Epithelial cell of esophagus (primary cell): ENCODE results near the gene CLMN.

Experiments used
- DNase-seq: peaks from one replicate; pipeline ENCODE4 v3.0.0; 2010; ENCODE audit warnings: low read depth
- H3K4me3 ChIP-seq: 2 replicates; pipeline ENCODE4 v1.5.1; 2011; ENCODE audit warnings: mild to moderate bottlenecking, low read length, control low read depth
- CTCF ChIP-seq: IDR thresholded peaks from 2 replicates; pipeline ENCODE4 v1.5.1; 2011; ENCODE audit warnings: low read depth, mild to moderate bottlenecking, low read length, control low read depth, inconsistent platforms; ENCODE audit not compliant: insufficient read depth; ENCODE audit errors: missing control alignments

The CLMN gene

GRCh38 chr14:95337041-95337595 is 17.4 kb upstream of the CLMN start:
- H3K4me3 ChIP-seq = no peak overlapping the region
- DNase-seq = no peak
- no peak for TF ChIP-seq CTCF

- no peak for DNase-seq
- no peak overlapping the region for H3K4me3 ChIP-seq
- no peak for TF ChIP-seq CTCF
These were observed 16.6 kb upstream of the CLMN start for GRCh38 chr14:95336192-95336760.

GRCh38 chr14:95335071-95335470 is 15.4 kb upstream of the CLMN start:
- H3K4me3 ChIP-seq = no peak overlapping the region
- no peak for DNase-seq
- TF ChIP-seq CTCF = no peak

GRCh38 chr14:95334044-95334443 is 14.3 kb upstream of the CLMN start:
- no peak for DNase-seq
- TF ChIP-seq CTCF = no peak
- H3K4me3 ChIP-seq = no peak overlapping the region

- no peak overlapping the region for H3K4me3 ChIP-seq
- no peak for TF ChIP-seq CTCF
- DNase-seq = no peak
These were observed 12.9 kb upstream of the CLMN start for GRCh38 chr14:95332641-95333040.

- TF ChIP-seq CTCF = no peak
- DNase-seq = no peak
- H3K4me3 ChIP-seq = no peak overlapping the region
These were observed 12.2 kb upstream of the CLMN start for GRCh38 chr14:95331708-95332408.
